Heart left ventricle (tissue), 13 donors: ENCODE measurements around the gene KCNV2.

ENCODE experiments used
- POLR2A ChIP-seq, 2 donors: fragments of 450-650 bp; IDR thresholded peaks; one replicate each; pipeline ENCODE4 v1.6.1; 2017; ENCODE audit warnings: antibody characterized with exemption in 2 of 2, mild to moderate bottlenecking in 2 of 2, moderate library complexity in 2 of 2
- TF ChIP-seq, protein P1 (sequence below), 12 donors: fragments of 200-600 bp; sonication (generic) in 4 of 12; IDR thresholded peaks; one replicate each; pipeline versions ENCODE4 v1.5.0 to v1.8.0; 2018 to 2022; ENCODE audit warnings: antibody characterized with exemption in 12 of 12, mild to moderate bottlenecking in 5 of 12
- donor health status: ischemic (EF 13 %, LVEDD 7.1; RV severe dilation, severe dysfunction).
- donor health status: DM: no; HTN: yes; CAD: no.
- donor health status: DM: no; HTN: no; CAD: no.
- donor health status: ischemic (EF 25% LVEDD 6.9; RV normal size, moderate dysfunction).
- donor health status: ischemic (EF 25% LVEDD 5.7; RV mildly dilated, moderate dysfunction).
- donor health status: ischemic (EF 35%, LVEDD 5.7; RV mildly dilated, moderate dysfunction).
- donor health status: nonischemic (EF 11% LVEDD 7.7; RV severe dilation, severe dysfunction).
- donor health status: DM: yes; HTN: yes; CAD: no.
- donor health status: PGD.
- donor health status: ischemic (EF 29% LVEDD 5.4; RV normal size, mild dysfunction).
- donor health status: nonischemic (EF 23%, LVEDD 6.1; RV moderate dilation, normal function).

DNA sequence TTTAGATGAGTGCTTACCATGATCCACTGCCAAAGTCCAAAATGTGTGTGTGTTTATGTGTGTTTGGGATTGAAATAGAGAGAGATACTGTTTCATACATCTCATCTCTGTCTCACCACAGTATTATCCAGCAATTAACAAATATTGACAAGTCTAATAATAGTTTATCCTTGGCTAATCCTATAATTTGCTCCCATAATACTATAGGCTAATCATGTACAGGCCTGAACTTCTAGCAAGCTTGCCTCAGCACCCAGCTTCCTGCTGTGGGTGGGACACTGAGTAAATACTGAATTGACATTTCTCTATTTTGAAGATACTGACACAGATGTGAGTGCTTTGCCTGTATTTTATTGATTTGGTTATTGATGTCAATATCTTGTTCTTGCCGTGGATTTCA is 35.3 kb upstream of the KCNV2 start:
- TF ChIP-seq POLR2A (IDR thresholded peaks at IDR 0.05): no peak
- TF ChIP-seq, protein P1, sequence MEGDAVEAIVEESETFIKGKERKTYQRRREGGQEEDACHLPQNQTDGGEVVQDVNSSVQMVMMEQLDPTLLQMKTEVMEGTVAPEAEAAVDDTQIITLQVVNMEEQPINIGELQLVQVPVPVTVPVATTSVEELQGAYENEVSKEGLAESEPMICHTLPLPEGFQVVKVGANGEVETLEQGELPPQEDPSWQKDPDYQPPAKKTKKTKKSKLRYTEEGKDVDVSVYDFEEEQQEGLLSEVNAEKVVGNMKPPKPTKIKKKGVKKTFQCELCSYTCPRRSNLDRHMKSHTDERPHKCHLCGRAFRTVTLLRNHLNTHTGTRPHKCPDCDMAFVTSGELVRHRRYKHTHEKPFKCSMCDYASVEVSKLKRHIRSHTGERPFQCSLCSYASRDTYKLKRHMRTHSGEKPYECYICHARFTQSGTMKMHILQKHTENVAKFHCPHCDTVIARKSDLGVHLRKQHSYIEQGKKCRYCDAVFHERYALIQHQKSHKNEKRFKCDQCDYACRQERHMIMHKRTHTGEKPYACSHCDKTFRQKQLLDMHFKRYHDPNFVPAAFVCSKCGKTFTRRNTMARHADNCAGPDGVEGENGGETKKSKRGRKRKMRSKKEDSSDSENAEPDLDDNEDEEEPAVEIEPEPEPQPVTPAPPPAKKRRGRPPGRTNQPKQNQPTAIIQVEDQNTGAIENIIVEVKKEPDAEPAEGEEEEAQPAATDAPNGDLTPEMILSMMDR (IDR thresholded peaks at IDR 0.05): no peak
